ENCODE data around the gene KANK2.

DNA sequence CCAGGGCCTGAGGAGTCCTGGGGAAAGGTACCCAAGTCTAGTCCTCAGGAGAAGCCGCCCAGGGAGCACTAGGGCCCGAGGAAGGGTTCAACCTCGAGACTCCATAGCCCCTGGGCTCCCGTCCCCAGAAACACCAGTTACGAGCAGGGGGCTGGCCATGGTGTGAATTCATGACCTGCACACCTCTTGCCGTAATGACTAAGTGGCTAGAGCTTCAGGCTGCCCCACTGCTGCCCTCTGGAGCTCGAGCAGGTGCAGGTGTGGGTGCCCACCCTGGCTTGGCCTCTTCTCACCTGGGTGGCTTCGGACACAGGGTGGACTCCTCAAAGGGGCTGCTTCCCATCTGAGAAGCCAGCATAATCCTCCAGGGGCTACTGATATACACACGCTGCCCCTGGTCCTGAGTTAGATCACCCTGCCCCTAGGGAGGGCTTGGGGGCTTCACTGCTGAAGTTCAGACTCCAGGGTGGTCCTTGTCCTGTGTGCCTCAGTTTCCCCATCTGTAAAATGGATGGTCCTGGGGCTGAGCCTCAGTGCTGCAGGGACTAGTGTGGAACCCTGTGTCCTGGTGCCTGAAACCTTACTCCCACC is 55.3 kb downstream of the KANK2 start:
- TF ChIP-seq, protein P1, sequence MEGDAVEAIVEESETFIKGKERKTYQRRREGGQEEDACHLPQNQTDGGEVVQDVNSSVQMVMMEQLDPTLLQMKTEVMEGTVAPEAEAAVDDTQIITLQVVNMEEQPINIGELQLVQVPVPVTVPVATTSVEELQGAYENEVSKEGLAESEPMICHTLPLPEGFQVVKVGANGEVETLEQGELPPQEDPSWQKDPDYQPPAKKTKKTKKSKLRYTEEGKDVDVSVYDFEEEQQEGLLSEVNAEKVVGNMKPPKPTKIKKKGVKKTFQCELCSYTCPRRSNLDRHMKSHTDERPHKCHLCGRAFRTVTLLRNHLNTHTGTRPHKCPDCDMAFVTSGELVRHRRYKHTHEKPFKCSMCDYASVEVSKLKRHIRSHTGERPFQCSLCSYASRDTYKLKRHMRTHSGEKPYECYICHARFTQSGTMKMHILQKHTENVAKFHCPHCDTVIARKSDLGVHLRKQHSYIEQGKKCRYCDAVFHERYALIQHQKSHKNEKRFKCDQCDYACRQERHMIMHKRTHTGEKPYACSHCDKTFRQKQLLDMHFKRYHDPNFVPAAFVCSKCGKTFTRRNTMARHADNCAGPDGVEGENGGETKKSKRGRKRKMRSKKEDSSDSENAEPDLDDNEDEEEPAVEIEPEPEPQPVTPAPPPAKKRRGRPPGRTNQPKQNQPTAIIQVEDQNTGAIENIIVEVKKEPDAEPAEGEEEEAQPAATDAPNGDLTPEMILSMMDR (conservative IDR thresholded peaks at IDR 0.05; ENCODE audit: low read depth, low read length) = no peak
- TF ChIP-seq EZH2 (IDR thresholded peaks at IDR 0.05; ENCODE audit: borderline replicate concordance, low read depth, low read length, poor library complexity, severe bottlenecking) = no peak

All from A673 (cell line).